ENCODE data around the gene FBLN2. TPM values are rescaled to one million over a fixed set of nuclear protein-coding genes. Genes with fewer than 3 reads are reported as not detected.

The FBLN2 gene
- polyA plus RNA-seq, 1 of the 3 experiments (the other 2 are of a cell fraction), result 5.2 TPM

GRCh38 chr3:13570391-13571194, 21.7 kb downstream of the FBLN2 start:
- no peak overlapping the region for H2AFZ ChIP-seq (ENCODE audit: low read depth)
- CTCF ChIA-PET, result interaction anchor here (1.0 to 12.6 kb wide), 7 partner anchors 14 to 118 kb away, joined by 3 to 138 read pairs (median 5); no protein-coding TSS in a partner anchor

GRCh38 chr3:13571264-13571663, 22.3 kb downstream of the FBLN2 start:
- H3K27me3 ChIP-seq (ENCODE audit: insufficient read depth), result no peaks in the 10 kb centered on the region
- peaks cover 3 to 91% of the 10 kb centered on the region in 2 experiments; a peak in 2 of 4 replicates for H3K4me1 ChIP-seq (ENCODE audit: control insufficient read depth in 1 of 2, insufficient read depth in 2 of 2, low read depth in 1 of 2, low read length in 1 of 2)
- no peak overlapping the region for H3K27ac ChIP-seq (ENCODE audit: low read depth in 2 of 2, low read length in 1 of 2)
- H2AFZ ChIP-seq (ENCODE audit: low read depth), result no peak overlapping the region
- POLR2A ChIA-PET, result no interaction called here
- no peaks in the 10 kb centered on the region for H3K36me3 ChIP-seq (replicated peaks in 1 of 2; ENCODE audit: control insufficient read depth in 1 of 2, insufficient read depth in 2 of 2, low read length in 1 of 2)
- no peaks in the 10 kb centered on the region for H4K20me1 ChIP-seq (ENCODE audit: insufficient read depth)
- CTCF ChIA-PET, result interaction anchor here (1.1 to 12.6 kb wide), 6 partner anchors 13 to 119 kb away, joined by 3 to 138 read pairs (median 6); no protein-coding TSS in a partner anchor
- TF ChIP-seq REST (IDR thresholded peaks at IDR 0.05; ENCODE audit: low read depth, low read length) (no peak), NRF1 (IDR thresholded peaks at IDR 0.05; ENCODE audit: low read depth, low read length) (no peak), PBX3 (IDR thresholded peaks at IDR 0.05) (no peak), MAX (IDR thresholded peaks at IDR 0.05; ENCODE audit: low read depth) (no peak), RAD21 (IDR thresholded peaks at IDR 0.05; ENCODE audit: low read length) (no peak), RFX5 (IDR thresholded peaks at IDR 0.05; ENCODE audit: low read length) (no peak), FOXJ3 (CRISPR knock-in tag; IDR thresholded peaks at IDR 0.05) (no peak), RXRA (IDR thresholded peaks at IDR 0.05; ENCODE audit: borderline replicate concordance, low read depth) (no peak), SIN3A (IDR thresholded peaks at IDR 0.05; ENCODE audit: borderline replicate concordance, low read depth, low read length) (no peak), MXI1 (IDR thresholded peaks at IDR 0.05; ENCODE audit: low read depth, low read length) (no peak), JUND (IDR thresholded peaks at IDR 0.05) (no peak), FOSL2 (IDR thresholded peaks at IDR 0.05; ENCODE audit: borderline replicate concordance, low read depth) (no peak), EZH2phosphoT487 (IDR thresholded peaks at IDR 0.05; ENCODE audit: borderline replicate concordance, low read depth) (no peak), TAF1 (IDR thresholded peaks at IDR 0.05; ENCODE audit: borderline replicate concordance, low read depth, low read length) (no peak)
- no peaks in the 10 kb centered on the region for H3K79me2 ChIP-seq (ENCODE audit: insufficient read depth)
- no CpG with 5 or more reads among the region's 11 CpGs for WGBS (ENCODE audit: low lambda C conversion rate)
- no peak overlapping the region for H3K9ac ChIP-seq
- no peaks in the 10 kb centered on the region for H3K9me3 ChIP-seq
- H3K4me3 ChIP-seq (ENCODE audit: low read depth in 2 of 2, low read length in 1 of 2), result no peak overlapping the region
- peak; percentile 16 for DNase-seq
- H3K4me2 ChIP-seq, result no peak overlapping the region
- no peaks in the 10 kb centered on the region for H3F3A ChIP-seq (replicated peaks; ENCODE audit: insufficient read depth)
- no peaks in the 10 kb centered on the region for H3K9me2 ChIP-seq

More at GRCh38 chr3:13570391-13571194, 21.7 kb downstream of the FBLN2 start:
- Histone ChIP-seq H3K27me3 (ENCODE audit: insufficient read depth) (no peaks in the 10 kb centered on the region), H3K36me3 (replicated peaks in 1 of 2; ENCODE audit: control insufficient read depth in 1 of 2, insufficient read depth in 2 of 2, low read length in 1 of 2) (no peaks in the 10 kb centered on the region), H4K20me1 (ENCODE audit: insufficient read depth) (no peaks in the 10 kb centered on the region), H3K4me1 (ENCODE audit: control insufficient read depth in 1 of 2, insufficient read depth in 2 of 2, low read depth in 1 of 2, low read length in 1 of 2) (peaks cover 3 to 91% of the 10 kb centered on the region in 2 experiments; a peak in 1 of 4 replicates), H3K9me3 (no peaks in the 10 kb centered on the region), H3F3A (replicated peaks; ENCODE audit: insufficient read depth) (no peaks in the 10 kb centered on the region), H3K27ac (ENCODE audit: low read depth in 2 of 2, low read length in 1 of 2) (no peak overlapping the region), H3K4me2 (no peak overlapping the region), H3K9me2 (no peaks in the 10 kb centered on the region), H3K79me2 (ENCODE audit: insufficient read depth) (no peaks in the 10 kb centered on the region), H3K4me3 (ENCODE audit: low read depth in 2 of 2, low read length in 1 of 2) (no peak overlapping the region), H3K9ac (no peak overlapping the region)
- 87% methylated on average over 13 of the region's 46 CpGs for WGBS (ENCODE audit: low lambda C conversion rate)
- POLR2A ChIA-PET, result no interaction called here
- peak; percentile 19 for DNase-seq
- no peak for TF ChIP-seq MXI1 (IDR thresholded peaks at IDR 0.05; ENCODE audit: low read depth, low read length)
- TF ChIP-seq TCF12 (IDR thresholded peaks at IDR 0.05), result no peak

All from SK-N-SH (cell line).